Astrocyte of the hippocampus (primary cell): ENCODE measurements around the gene MRPL19.

Experiments
- DNase-seq: peaks from one replicate; pipeline ENCODE4 v3.0.0; 2011; ENCODE audit warnings: low read depth, low spot score

The MRPL19 gene

GRCh38 chr2:75616406-75616805 lies 30.2 kb upstream of the MRPL19 start:
- no peak for DNase-seq

- no peak for DNase-seq
Measured at GRCh38 chr2:75616933-75617332, 29.6 kb upstream of the MRPL19 start.

GRCh38 chr2:75619956-75620740 lies 26.4 kb upstream of the MRPL19 start:
- DNase-seq, result no peak

- no peak for DNase-seq
Measured at GRCh38 chr2:75621228-75621627, 25.4 kb upstream of the MRPL19 start.

- DNase-seq, result no peak
Measured at GRCh38 chr2:75622500-75622899, 24.1 kb upstream of the MRPL19 start.

GRCh38 chr2:75622929-75623328 lies 23.7 kb upstream of the MRPL19 start:
- DNase-seq, result no peak

- peak; percentile 93 for DNase-seq
Measured at GRCh38 chr2:75627902-75628504, 18.6 kb upstream of the MRPL19 start.

- DNase-seq, result peak; percentile 24
Measured at GRCh38 chr2:75632091-75632701, 14.4 kb upstream of the MRPL19 start.

GRCh38 chr2:75632813-75633212 lies 13.8 kb upstream of the MRPL19 start:
- no peak for DNase-seq

GRCh38 chr2:75633620-75634019 lies 13.0 kb upstream of the MRPL19 start:
- DNase-seq, result no peak

GRCh38 chr2:75634945-75635344 lies 11.6 kb upstream of the MRPL19 start:
- DNase-seq, result no peak

GRCh38 chr2:75637568-75637967 lies 9.0 kb upstream of the MRPL19 start:
- DNase-seq, result no peak

GRCh38 chr2:75640621-75641121 lies 5.9 kb upstream of the MRPL19 start:
- peak; percentile 88 for DNase-seq

GRCh38 chr2:75641587-75641986 lies 5.0 kb upstream of the MRPL19 start:
- DNase-seq, result peak; percentile 20

- DNase-seq, result no peak
Measured at GRCh38 chr2:75643980-75644379, 2.6 kb upstream of the MRPL19 start.

- DNase-seq, result no peak
Measured at GRCh38 chr2:75645643-75646042, 940 bp upstream of the MRPL19 start.

- DNase-seq, result no peak
Measured at GRCh38 chr2:75646090-75646582, 447 bp upstream of the MRPL19 start.

GRCh38 chr2:75647771-75648170 lies 1.2 kb downstream of the MRPL19 start:
- no peak for DNase-seq

GRCh38 chr2:75654012-75654411 lies 7.4 kb downstream of the MRPL19 start:
- DNase-seq, result no peak

GRCh38 chr2:75655861-75656260 lies 9.3 kb downstream of the MRPL19 start:
- DNase-seq, result peak; percentile 39

- DNase-seq, result no peak
Measured at GRCh38 chr2:75656563-75656962, 10.0 kb downstream of the MRPL19 start.

- no peak for DNase-seq
Measured at GRCh38 chr2:75657798-75658197, 11.2 kb downstream of the MRPL19 start.

- DNase-seq, result peak; percentile 4
Measured at GRCh38 chr2:75666911-75667310, 20.3 kb downstream of the MRPL19 start.
